NT2/D1 (cell line): ENCODE results near the gene TMEM238L.

ENCODE experiments used
- YY1 ChIP-seq: IDR thresholded peaks from 2 replicates; pipeline ENCODE4 v1.6.1; 2011; ENCODE audit not compliant: insufficient read length, insufficient read depth
- ZNF274 ChIP-seq: IDR thresholded peaks from 2 replicates; pipeline ENCODE4 v1.6.1; 2011; ENCODE audit warnings: mild to moderate bottlenecking, low read depth, low read length

GRCh38 chr17:10815319-10815718 is 11.4 kb upstream of the TMEM238L start:
- no peak for TF ChIP-seq YY1
- no peak for TF ChIP-seq ZNF274
